GM12878 (cell line): ENCODE results near the gene DPM3. TPM values are rescaled to one million over a fixed set of nuclear protein-coding genes. Genes with fewer than 3 reads are reported as not detected.

Experiments
- BACH1 ChIP-seq: fragments of 450-650 bp; IDR thresholded peaks from 2 replicates; pipeline ENCODE4 v1.6.1; 2017; ENCODE audit warnings: mild to moderate bottlenecking, borderline replicate concordance
- BCL11A ChIP-seq: IDR thresholded peaks from 2 replicates; pipeline ENCODE4 v1.6.1; 2011; ENCODE audit warnings: low read depth, low read length
- BRCA1 ChIP-seq: IDR thresholded peaks from 2 replicates; pipeline ENCODE4 v1.6.1; 2011; ENCODE audit warnings: low read depth, low read length, improper control_type of control experiment
- CBX5 ChIP-seq: sonication (generic); IDR thresholded peaks from 2 replicates; pipeline ENCODE4 v1.6.1; 2016; ENCODE audit warnings: low read depth, moderate library complexity, mild to moderate bottlenecking, inconsistent platforms
- CEBPB ChIP-seq, 2 experiments: fragments of 150-350 bp in 1 of 2; IDR thresholded peaks; 2 replicates each; pipeline ENCODE4 v1.6.1; 2012 to 2014; ENCODE audit warnings: low read depth in 2 of 2, low read length in 2 of 2, borderline replicate concordance in 1 of 2, inconsistent platforms in 1 of 2
- DPF2 ChIP-seq: fragments of 450-650 bp; IDR thresholded peaks from 2 replicates; pipeline ENCODE4 v1.6.1; 2017; ENCODE audit warnings: mild to moderate bottlenecking
- EGR1 ChIP-seq, 2 experiments: IDR thresholded peaks; 1 replicate in 1 of 2; 2 replicates in 1 of 2; pipeline ENCODE4 v1.6.1; 2011 to 2012; ENCODE audit warnings: low read depth in 2 of 2, low read length in 2 of 2, borderline replicate concordance in 1 of 2, mild to moderate bottlenecking in 1 of 2, moderate library complexity in 1 of 2
- FOS ChIP-seq: IDR thresholded peaks from 3 replicates; pipeline ENCODE4 v1.6.1; 2011; ENCODE audit warnings: borderline replicate concordance; ENCODE audit not compliant: insufficient read length; ENCODE audit errors: extremely low read depth
- GATAD2B ChIP-seq: fragments of 450-650 bp; conservative IDR thresholded peaks from 2 replicates; pipeline ENCODE4 v1.6.1; 2017; ENCODE audit warnings: low read depth, mild to moderate bottlenecking, moderate library complexity
- HDAC2 ChIP-seq: fragments of 200-600 bp; sonication (generic); IDR thresholded peaks from 2 replicates; pipeline ENCODE4 v1.6.1; 2017
- IKZF1 ChIP-seq: fragments of 450-650 bp; conservative IDR thresholded peaks from 2 replicates; pipeline ENCODE4 v1.6.1; 2017; ENCODE audit warnings: antibody characterized with exemption, mild to moderate bottlenecking
- KDM1A ChIP-seq: fragments of 200-600 bp; sonication (generic); IDR thresholded peaks from 2 replicates; pipeline ENCODE4 v1.6.1; 2016; ENCODE audit warnings: borderline replicate concordance
- MEF2A ChIP-seq: IDR thresholded peaks from 2 replicates; pipeline ENCODE4 v1.6.1; 2011; ENCODE audit warnings: low read depth, mild to moderate bottlenecking, low read length, moderate library complexity; ENCODE audit not compliant: insufficient read depth
- NBN ChIP-seq: fragments of 450-650 bp; IDR thresholded peaks from 2 replicates; pipeline ENCODE4 v1.6.1; 2016
- NR2F1 ChIP-seq: fragments of 450-650 bp; conservative IDR thresholded peaks from 2 replicates; pipeline ENCODE4 v1.6.1; 2017; ENCODE audit warnings: mild to moderate bottlenecking
- PAX5 ChIP-seq: IDR thresholded peaks from 2 replicates; pipeline ENCODE4 v1.6.1; 2011; ENCODE audit warnings: low read depth, low read length, borderline replicate concordance
- POU2F2 ChIP-seq: IDR thresholded peaks from 3 replicates; pipeline ENCODE4 v1.6.1; 2011; ENCODE audit warnings: low read depth, mild to moderate bottlenecking, low read length, borderline replicate concordance
- RAD21 ChIP-seq: IDR thresholded peaks from 2 replicates; pipeline ENCODE4 v1.6.1; 2011; ENCODE audit warnings: mild to moderate bottlenecking, low read depth, low read length, moderate library complexity; ENCODE audit not compliant: insufficient read depth
- RAD51 ChIP-seq: fragments of 450-650 bp; IDR thresholded peaks from 2 replicates; pipeline ENCODE4 v1.6.1; 2016; ENCODE audit warnings: moderate library complexity, mild to moderate bottlenecking, inconsistent platforms
- RB1 ChIP-seq: fragments of 450-650 bp; formaldehyde crosslinking; IDR thresholded peaks from 2 replicates; pipeline ENCODE4 v1.6.1; 2017; ENCODE audit warnings: mild to moderate bottlenecking, borderline replicate concordance
- RELB ChIP-seq: fragments of 450-650 bp; IDR thresholded peaks from 2 replicates; pipeline ENCODE4 v1.6.1; 2017; ENCODE audit warnings: low read depth, mild to moderate bottlenecking, moderate library complexity
- RFX5 ChIP-seq: IDR thresholded peaks from 2 replicates; pipeline ENCODE4 v1.6.1; 2011; ENCODE audit warnings: low read depth, low read length, improper control_type of control experiment
- RUNX3 ChIP-seq: IDR thresholded peaks from 2 replicates; pipeline ENCODE4 v1.6.1; 2012; ENCODE audit warnings: low read length, inconsistent platforms
- SMAD5 ChIP-seq: IDR thresholded peaks from 2 replicates; pipeline ENCODE4 v1.6.1; 2016; ENCODE audit warnings: antibody characterized with exemption, low read depth
- SUPT20H ChIP-seq: IDR thresholded peaks from 2 replicates; pipeline ENCODE4 v1.6.1; 2011; ENCODE audit warnings: low read depth, mild to moderate bottlenecking, low read length, moderate library complexity, borderline replicate concordance; ENCODE audit not compliant: control insufficient read depth
- TAF1 ChIP-seq: IDR thresholded peaks from 2 replicates; pipeline ENCODE4 v1.6.1; 2011; ENCODE audit warnings: mild to moderate bottlenecking, low read depth, low read length, borderline replicate concordance
- TCF7 ChIP-seq: IDR thresholded peaks from 2 replicates; pipeline ENCODE4 v1.6.1; 2014; ENCODE audit warnings: antibody characterized with exemption, borderline replicate concordance
- USF2 ChIP-seq: IDR thresholded peaks from 2 replicates; pipeline ENCODE4 v1.6.1; 2011; ENCODE audit warnings: low read depth, low read length, improper control_type of control experiment, borderline replicate concordance
- YY1 ChIP-seq: IDR thresholded peaks from 2 replicates; pipeline ENCODE4 v1.6.1; 2011; ENCODE audit warnings: low read depth, mild to moderate bottlenecking, low read length
- ZNF207 ChIP-seq: fragments of 450-650 bp; IDR thresholded peaks from 2 replicates; pipeline ENCODE4 v1.6.1; 2014; ENCODE audit warnings: antibody characterized with exemption, mild to moderate bottlenecking, borderline replicate concordance
- ZNF217 ChIP-seq: fragments of 450-650 bp; IDR thresholded peaks from 2 replicates; pipeline ENCODE4 v1.6.1; 2017; ENCODE audit warnings: antibody characterized with exemption, mild to moderate bottlenecking
- ZNF274 ChIP-seq: IDR thresholded peaks from one replicate; pipeline ENCODE4 v1.8.0; 2011; ENCODE audit not compliant: insufficient read length, insufficient read depth
- polyA plus RNA-seq, 11 experiments: library from polyadenylated mRNA; depleted of rRNA in 4 of 11; unstranded in 6 of 11; stranded (reverse) in 5 of 11; fragments of >200 nt; fragmentation: Nextera tagmentation in 4 of 11; fragmentation: Illumina TruSeq in 1 of 11; extraction: Ambion mirVana in 4 of 11; extraction: Trizol in 1 of 11; gene quantifications; 1 replicate in 1 of 11; 2 replicates in 10 of 11; pipeline versions ENCODE4 v1.2.1 to v1.2.3, GENCODE V29; 2011 to 2016; ENCODE audit warnings: inconsistent platforms in 2 of 11, missing spikeins in 2 of 11, low read depth in 1 of 11
- total RNA-seq, 4 experiments: library from RNA; depleted of rRNA in 3 of 4; stranded (reverse); fragments of >200 nt in 3 of 4; fragmentation: Illumina TruSeq in 1 of 4; extraction: Trizol in 1 of 4; gene quantifications; 2 replicates each; pipeline versions ENCODE4 v1.2.1 to v1.2.3, GENCODE V29; 2013 to 2021

DPM3 gene
- total and polyA plus RNA-seq, 10 of the 15 experiments (the other 5 are each of a cell fraction or from before 2014, with no cell fraction given) = 5.9 to 78.7 (median 25.7) TPM

- TF ChIP-seq RELB (no peak; the same call in 1 of the 2 replicates), ZNF207 (no peak), FOS (no peak), RB1 (no peak), USF2 (no peak), SMAD5 (no peak), TCF7 (no peak), BRCA1 (no peak), YY1 (no peak), EGR1 (IDR thresholded peaks at IDR 0.05; ENCODE audit: borderline replicate concordance in 1 of 2, low read depth in 2 of 2, low read length in 2 of 2) (0 out of 3 replicates have a peak, but pooled peaks of 1 of the 2 experiments have one; percentile 16), SUPT20H (no peak), IKZF1 (peak; percentile 86), RAD21 (no peak), POU2F2 (peak; percentile 57; the same call in 1 of the 3 replicates), NR2F1 (peak; percentile 82), RUNX3 (no peak; the same call in 1 of the 2 replicates), BACH1 (peak; percentile 24; the same call in 1 of the 2 replicates), KDM1A (no peak), CEBPB (IDR thresholded peaks at IDR 0.05; ENCODE audit: borderline replicate concordance in 1 of 2, low read depth in 2 of 2, low read length in 2 of 2) (no peak), PAX5 (peak; percentile 93), BCL11A (no peak), TAF1 (no peak), CBX5 (no peak), RAD51 (no peak), DPF2 (peak; percentile 94), RFX5 (no peak), GATAD2B (peak; percentile 97), MEF2A (no peak), ZNF217 (no peak; the same call in 1 of the 2 replicates), HDAC2 (no peak), NBN (peak; percentile 80), ZNF274 (no peak)
Measured at GRCh38 chr1:155184835-155185782, 44.8 kb upstream of the DPM3 start (continued).
